NT2/D1 (cell line): Measurements from ENCODE around the gene DENND1C.

ENCODE experiments used
- SUZ12 ChIP-seq: IDR thresholded peaks from 2 replicates; pipeline ENCODE4 v1.6.1; 2011; ENCODE audit not compliant: insufficient read length, insufficient read depth; ENCODE audit errors: extremely low read depth
- ZNF274 ChIP-seq: IDR thresholded peaks from 2 replicates; pipeline ENCODE4 v1.6.1; 2011; ENCODE audit warnings: mild to moderate bottlenecking, low read depth, low read length

DNA sequence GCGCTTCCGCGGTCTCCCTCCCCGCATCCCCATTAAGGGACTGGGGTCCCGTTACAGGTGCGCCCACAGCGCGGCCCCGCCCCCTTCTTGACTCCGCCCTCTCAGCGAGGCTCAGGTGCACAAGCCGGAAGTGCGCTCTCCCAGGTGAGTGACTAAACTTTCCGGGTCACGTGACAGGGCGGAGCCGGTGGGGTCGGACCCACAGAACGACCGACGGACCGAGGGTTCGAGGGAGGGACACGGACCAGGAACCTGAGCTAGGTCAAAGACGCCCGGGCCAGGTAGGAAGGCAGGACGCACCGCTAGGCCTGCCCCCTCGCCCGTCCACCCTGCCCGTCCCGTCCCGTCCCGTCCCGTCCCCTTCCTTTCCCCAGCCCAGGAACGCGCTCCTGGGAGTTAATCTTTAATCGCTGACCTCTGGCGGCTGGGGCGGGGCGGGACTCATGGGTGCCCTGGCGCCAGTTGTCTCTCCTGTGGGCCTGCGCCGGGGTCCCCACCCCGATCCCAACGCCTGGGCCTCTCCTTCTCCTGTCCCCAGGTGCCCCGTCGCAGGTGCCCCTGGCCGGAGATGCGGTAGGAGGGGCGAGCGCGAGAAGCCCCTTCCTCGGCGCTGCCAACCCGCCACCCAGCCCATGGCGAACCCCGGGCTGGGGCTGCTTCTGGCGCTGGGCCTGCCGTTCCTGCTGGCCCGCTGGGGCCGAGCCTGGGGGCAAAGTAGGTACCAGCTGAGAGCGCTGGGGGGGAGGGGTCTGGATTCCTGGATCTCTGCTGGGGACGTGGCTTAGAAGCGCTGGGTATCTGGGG is 17.3 kb downstream of the DENND1C start, which contains the start of gene CRB3:
- TF ChIP-seq ZNF274 (no peak), SUZ12 (no peak)
